GM21529 (cell line): Measurements from ENCODE around the gene MAPKAPK2.

Source experiments
- ATAC-seq: cut with Tn5 transposase; IDR thresholded peaks from one replicate; pipeline ENCODE4 v1.9.1; 2021; ENCODE audit not compliant: unreplicated experiment

MAPKAPK2 gene

DNA sequence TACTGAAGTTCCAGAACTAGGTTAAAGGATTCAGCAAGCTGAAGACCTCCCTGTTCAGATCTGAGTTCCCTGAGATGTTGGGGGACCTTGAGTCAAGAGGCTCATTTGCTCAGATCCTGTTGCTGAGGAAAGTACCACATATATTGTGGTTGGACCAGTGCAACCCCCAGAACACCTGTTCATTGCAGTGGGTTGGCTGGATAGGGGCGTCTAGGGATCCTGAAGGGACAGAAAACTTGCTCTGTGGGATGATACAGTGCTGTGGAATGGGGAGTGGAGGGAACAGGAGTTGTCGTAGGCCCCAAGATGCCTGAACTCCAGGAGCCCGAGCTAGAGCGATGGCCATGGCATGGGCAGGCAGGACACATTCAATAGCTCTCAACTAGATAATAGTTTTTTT lies 24.6 kb upstream of the MAPKAPK2 start:
- ATAC-seq = no peak

DNA sequence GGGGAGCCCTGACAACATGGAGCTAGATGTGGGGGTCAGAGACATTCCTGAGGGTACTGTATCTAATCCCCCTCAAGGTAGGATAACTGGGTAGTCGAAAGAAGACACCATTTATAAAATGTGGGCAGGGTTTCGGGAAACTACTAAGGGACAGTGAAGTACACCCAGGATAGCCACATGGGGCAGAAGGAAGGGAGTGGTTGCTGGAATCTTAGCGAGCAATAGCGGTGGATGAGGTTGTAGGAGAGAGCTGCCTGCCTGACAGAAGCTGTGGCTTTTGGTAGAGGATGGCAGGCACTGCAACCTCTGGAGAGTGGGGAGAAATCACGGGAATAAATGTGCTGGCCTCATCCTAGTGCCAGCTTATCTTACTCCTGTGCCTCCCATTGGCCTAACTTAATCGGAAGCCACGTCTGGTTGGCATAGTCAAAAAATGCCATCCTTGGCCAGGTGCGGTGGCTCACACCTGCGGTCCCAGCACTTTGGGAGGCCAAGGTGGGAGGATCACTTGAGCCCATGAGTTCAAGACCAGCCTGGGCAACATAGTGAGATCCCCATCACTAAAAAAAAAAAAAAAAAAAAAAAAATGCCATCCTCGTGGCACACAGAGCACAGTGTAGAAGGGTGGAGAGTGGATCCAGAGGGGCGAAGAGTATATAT lies 23.4 kb upstream of the MAPKAPK2 start:
- ATAC-seq = no peak

DNA sequence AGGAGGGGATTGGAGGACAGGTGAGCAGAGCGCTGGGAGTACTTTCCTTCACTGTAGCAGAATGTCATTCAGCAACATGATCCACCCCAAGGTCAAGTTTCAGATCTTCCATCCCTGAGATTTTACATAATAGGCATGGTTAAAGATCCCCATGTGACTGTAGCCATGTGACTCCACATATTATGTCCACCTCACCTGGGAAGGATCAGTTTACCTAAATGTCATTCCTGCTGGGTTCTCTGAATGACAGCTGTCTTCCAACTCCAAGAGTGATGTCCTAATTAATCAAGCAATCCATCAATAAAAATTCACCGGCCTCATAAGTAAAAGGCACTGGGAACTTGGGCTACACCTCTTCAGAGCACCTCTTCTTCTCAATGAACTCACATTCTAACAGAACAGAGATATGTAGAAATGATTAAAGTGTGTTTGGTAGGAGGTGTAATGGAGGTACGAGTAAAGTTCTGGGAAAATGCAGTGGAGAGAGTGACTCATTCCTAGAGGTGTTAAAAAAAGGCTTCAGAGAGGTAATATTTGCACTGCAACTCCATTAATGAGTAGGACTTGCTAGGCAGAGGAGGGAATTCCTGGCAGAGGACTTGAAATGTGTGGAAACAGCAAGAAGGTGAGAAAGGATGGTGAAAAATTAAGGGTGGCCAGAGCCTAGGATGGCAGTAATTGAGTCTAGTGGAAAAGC lies 22.2 kb upstream of the MAPKAPK2 start:
- ATAC-seq = no peak

DNA sequence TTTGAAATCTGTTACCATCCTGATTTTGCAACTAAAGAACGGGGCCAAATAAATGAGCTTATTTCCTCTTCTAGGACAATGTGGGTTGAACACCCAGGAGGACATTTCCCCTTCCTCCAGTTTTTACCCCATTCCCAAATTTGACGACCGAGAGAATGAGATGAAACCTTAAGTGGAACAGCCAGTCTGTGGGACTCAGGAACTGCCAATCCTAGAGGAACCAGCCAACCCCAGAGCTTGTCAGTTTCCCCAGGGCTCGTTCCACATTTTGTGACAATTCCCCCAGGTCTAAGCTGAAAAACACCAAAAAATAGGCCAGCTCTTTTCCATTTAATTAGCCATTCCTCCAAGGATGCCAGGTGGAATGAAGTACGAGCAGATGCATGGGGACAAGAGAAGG lies 21.3 kb upstream of the MAPKAPK2 start:
- no peak for ATAC-seq

DNA sequence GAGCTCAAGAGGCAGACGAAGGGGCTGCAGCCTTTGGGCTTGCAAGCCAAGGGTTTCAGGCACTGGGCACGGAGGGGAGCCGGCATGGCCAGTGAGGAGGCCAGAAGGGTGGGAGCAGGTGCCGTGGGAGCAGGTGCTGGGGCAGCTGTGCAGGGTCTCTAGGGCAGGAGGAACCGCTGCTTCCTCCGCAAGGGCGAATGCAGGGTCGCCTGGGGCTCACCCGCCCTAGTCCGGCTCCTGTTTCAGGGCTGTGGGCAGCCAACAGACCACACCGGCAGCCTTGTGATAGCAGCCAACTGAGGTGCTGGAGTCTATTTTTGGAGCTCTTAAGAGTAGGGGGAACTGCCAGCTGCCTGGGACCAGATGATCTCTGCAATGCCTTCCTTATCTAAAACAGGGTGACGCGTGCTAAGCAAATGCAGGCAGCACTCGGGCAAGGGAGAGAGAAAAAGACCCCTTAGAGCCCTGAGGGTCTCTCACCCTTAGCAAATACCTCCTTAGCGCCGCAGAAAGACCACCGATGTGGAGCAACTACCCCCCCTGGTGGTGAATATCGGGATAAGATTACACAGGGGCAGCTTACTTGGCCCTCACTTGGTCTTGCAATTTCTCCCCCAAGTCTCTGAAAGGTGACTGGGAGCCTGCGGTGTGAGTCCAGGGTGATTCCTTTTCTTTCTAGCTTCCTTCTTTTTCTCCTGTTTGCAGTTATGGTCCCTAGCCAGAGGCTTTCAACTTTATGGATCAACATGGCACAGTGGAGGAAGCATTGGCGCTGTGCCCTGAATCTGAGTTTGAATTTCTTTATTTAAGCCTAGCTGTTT lies 20.7 kb upstream of the MAPKAPK2 start:
- ATAC-seq = peak; percentile 68

DNA sequence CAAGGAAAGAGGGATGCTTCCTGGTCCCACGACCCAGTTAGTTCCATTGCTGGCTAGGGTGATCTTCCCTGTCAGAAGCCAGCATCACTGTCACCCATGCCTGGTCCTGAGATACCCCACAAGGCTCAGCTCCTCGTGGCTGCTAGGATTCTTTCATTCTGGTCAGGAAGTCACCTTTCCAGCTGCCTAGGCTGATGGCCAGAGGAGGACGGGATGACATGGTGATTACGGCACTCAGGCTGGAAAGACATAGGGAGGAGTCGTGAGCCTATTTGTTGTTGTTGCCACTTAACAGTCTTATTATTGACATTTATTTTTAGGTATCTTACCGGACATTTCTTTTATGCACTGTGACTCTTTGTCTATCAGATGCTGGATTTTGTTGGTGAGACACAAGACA lies 20.0 kb upstream of the MAPKAPK2 start:
- no peak for ATAC-seq

DNA sequence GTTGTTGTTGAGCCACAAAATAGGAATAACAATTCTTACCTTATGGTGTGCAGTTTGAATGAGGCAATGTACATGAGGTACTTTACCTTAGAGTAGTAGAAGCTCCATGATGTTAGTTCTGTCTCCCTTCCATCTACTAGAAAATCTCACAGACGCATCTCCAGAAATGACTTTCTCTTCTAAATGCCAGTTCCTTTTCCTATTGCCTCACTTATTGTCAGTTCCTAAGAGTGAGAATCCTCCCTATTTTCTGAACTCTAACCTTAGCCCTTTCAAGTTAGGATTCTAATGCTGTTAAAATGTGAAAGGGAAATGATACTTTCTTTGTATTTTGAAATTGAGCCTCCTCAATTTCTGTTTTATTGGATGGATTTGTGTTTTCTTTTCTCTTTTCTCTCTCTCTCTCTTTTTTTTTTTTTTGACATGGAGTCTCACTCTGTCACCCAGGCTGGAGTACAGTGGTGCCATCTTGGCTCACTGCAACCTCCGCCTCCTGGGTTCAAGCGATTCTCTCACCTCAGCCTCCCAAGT lies 18.6 kb upstream of the MAPKAPK2 start:
- no peak for ATAC-seq

DNA sequence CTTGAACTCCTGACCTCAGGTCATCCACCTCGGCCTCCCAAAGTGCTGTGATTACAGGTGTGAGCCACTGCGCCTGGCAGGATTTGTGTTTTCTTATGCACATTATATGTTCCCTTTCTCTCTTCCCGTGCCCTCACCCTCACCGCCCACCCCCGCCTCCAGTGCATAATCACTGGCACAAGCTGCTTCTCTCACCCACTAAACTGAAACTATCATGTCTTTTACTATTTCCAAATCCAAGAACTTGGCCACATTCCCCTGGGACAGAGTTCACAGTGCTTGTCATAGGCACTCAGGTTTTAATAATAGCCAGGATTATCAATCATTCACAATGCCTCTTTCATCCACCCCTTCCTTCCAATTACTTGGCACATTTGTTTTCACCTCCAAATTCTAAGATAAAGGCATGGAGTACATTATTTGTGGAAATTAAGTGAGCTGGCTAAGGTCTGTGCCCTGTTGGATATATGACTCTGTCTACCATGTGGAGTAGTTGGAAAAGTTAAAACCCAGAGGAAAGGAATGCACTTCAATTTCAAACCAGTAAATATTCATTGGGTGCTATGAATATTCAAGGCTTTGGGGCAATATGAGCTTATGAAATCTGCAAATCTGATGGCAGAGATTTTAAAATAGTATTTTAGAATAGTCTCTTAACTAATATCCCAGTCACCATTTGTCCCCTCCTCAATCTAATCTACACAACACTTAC lies 17.6 kb upstream of the MAPKAPK2 start:
- ATAC-seq = no peak

DNA sequence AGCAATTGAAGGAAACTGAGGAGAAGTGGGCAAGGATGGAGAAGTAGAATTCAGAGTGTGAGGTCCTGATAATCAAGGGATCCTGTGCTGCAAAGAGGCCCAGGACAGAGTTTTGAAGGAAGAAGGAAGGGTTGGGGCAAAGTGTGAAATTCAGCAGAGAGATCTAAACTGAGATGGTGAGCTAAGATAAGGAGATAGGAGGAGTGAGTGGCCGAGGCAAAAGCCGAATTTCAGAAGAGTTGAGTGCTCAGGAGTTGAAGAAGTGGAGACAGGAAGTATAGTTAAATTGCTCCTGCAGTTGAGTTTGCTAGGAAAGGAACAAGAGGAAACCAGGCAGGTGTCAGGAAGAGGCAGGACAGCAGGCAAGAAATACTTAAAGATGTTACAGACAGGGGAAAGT lies 16.4 kb upstream of the MAPKAPK2 start:
- no peak for ATAC-seq

DNA sequence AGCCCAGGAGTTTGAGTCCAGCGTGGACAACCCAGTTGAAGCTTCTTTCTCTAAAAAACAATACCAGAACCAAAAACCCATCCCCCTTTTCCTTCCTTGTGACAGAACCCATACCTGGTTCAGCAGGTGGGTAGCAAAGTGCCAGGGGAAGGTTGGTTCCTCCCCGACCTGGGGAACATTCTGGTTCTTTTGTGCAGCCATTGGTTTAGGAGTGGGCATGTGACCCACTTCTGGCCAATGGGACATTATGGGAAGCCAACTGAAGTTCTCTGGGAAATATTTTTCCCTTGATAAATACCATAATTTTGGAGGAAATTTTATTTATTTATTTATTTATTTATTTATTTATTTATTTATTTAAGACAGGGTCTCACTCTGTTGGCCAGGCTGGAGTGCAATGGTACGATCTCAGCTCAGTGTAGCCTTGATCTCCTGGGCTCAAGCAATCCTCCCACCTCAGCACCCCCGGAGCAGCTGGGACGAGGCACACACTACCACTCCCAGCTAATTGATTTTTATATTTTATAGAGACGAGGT lies 15.8 kb upstream of the MAPKAPK2 start:
- no peak for ATAC-seq

DNA sequence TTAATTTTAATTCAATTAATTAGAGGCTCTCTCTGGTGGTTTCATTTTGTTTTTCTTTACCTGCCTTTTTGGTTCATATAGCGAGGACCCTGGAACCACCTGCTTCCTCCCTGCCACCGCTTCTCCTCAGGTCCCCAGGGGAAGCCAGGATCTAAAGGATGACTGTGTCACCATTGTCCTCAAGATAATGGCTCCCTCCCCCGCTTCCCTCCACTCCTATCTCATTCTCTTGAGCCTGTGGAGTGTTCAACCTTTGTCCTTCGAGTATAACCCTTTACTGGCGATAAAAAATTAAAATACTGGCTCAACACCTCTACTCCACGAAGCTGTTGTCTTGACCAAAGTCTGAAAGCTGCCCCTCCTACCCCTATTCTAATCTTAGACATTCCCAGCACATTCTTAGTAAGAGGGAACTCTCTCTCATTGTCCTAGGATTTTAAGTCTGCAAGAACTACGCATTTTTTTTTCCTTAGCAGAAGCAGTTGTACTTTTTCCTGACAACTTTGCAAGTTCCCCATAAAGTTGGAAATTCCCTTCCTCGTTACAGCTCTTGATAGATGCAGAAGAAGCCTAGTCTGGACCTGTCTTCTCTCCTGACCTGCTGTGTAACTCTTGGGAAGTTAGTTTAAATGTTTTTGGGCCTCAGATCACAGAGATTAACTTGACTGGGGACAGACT lies 12.6 kb upstream of the MAPKAPK2 start:
- ATAC-seq = no peak

DNA sequence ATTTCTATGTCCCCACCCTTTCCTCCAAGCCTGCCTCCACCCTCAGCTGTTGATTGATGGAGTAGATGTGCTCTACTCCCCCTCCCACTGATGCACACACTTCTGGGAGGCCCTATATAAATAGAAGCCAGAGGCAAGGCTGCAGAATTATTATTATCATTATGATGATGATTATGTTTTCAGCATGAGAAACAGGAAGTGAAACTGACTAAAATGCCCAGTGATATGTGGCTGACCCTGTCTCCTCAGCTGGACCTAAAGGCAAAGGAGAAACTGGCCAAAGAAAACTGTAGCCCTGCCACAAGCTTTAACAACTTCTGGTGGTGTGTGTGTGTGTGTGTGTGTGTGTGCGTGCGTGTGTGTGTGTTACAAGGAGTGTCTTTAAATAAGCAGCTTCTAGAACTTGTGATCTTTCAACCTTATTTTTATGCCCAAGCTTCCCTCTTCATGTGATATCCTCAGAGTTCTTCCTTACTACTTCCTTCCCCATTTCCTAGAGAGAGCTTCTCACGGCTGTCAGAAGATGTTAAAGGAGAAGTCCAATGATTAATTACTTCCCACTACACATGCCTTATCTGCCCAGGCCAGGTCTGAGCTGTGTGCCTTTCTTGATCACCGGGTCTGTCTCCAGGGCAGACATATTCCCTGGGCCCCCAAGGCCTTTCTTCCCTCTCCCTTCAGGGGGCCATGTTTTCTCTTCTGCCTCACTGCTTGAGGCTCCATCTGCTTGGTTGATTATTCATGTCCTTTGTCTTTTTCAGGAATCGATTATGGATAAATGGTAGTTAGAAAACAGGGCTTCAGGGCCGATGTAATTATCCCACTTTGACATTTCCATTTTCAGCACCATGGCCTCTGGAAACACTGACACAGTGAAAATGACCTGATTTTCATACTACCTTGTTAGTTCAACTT lies 11.6 kb upstream of the MAPKAPK2 start:
- no peak for ATAC-seq

DNA sequence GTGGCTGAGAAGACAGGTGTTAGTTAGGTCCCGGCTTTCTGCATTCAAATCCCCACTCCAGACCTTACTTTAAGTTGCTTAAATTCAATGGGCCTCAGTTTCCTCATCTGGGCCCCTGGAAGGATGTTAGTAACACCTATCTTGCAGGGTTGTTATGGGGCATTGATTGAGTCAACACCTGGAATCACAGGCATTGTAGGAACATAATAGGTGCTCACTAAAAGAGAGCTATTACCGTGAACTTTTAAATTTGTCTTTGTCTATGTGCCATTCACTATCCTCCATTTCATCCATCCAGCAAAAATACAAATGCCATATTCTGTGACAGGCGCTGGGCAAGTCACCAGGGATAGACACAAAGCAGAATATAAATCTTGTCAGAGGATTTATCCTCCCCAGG lies 10.5 kb upstream of the MAPKAPK2 start:
- ATAC-seq = no peak

DNA sequence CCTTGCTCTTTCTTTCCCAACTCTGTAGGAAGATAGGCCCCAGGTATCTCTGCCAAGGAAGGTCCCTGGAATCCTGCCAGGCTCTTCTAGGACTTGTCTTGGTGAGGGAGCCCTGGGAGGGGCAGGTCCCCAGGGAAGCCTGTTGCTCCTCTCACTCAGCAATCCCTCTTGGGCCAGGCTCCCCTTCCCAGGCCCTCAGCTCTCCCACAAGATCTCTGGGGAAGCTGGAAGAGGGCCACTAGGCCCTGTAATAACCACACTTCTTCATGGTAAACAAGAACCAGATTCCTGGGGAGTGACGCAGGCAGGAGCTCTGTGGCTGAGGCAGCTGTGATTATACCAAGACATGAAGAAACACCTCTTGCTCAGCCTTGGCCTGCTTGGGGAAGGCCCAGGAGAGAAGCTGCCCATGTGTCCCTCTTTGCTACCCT lies 9.9 kb upstream of the MAPKAPK2 start:
- ATAC-seq = no peak

DNA sequence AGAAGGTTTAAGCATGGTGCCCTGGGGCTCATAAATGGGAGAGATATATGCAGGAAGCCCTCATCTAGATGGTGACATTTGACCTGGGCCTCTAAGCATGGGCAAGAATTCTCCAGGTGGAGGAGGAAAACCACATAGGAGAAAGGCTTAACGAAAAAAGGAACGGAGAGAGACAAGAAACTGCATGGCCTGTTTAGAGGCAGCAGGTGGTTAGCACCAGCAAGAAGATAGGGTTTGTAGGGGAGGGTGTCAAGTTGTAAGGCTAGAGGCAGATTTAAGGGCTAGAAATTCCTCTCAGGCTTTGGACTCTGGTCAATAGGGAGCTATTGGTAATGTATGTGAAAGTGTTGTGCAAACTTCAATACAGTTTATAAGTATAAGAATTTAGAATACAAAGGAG lies 8.2 kb upstream of the MAPKAPK2 start:
- ATAC-seq = no peak

DNA sequence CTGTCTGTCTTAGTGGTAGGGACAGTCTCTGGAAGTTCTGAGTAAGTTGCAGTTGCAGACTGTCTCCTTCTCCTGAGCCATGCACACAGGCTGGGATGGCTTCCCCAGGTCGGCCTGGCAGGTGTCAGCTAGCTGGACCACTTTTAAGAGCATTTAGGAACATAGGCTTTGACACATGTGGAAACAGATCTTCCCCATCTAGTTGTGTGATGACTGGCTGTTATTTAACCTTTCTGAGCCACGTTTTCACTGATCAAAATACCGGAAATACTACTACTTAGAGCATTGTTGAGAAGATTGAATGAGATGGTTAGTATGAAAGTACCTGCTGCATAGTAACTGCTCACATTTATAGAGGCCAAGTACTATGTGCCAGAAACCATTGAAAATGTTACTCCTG lies 6.2 kb upstream of the MAPKAPK2 start:
- ATAC-seq = no peak

DNA sequence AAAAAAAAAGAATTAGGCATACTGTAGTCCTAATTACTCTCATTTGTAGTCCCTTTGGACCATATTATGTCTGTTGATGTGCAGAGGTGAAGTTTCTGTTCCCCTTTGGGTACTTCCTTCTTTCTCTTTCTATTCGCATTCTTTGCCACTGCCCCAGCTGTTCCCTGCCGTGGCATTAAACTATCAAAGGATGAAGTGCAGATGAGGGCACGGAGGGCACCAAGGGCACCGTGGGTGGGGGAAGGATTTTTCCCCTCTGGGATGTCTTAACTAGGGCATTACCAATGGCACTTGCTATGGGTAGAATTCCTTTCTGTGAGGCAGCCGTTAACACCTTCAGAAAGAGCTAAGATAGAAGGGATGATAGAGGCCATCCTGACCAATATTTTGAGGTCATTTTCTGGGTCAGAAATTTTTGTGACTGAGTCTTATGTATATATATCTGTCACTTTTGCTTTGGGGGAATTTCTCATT lies 4.9 kb upstream of the MAPKAPK2 start:
- ATAC-seq = peak; percentile 84

DNA sequence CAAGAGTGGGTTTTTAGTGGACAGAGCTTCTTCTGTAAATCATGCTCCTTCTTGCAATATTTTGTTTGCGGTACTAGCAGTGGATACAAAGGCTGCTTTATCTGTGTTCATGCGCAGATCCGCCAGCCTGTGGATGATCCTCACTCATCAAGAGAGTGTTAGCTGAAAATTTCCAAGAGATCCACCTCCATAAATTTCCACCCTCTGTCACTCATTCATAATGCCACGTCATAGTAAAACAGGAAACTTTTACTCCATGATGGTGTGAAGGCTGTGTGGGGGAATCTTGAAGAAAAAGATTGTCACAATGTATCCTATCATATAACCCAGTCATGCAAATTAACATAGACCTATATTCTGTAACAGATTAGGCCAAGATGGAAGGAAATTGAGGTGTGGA lies 4.4 kb upstream of the MAPKAPK2 start:
- no peak for ATAC-seq

DNA sequence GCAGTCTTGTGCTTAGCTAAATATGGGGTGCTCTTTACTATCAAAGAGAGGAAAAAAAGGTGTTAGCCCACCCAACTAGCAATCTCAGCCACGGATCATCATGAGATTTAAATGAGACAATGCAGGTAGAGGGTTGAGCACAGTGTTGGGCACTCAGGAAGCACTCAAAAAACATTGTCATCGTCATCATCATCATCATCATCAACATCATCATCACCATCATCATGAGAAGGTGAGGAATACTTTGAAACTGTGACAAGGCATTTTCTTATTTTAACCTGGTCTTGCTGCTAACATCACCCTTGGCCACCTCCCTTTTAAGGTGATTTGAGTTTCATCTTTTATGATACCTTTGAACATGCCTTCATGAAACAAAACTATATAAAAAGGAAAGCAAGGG lies 3.3 kb upstream of the MAPKAPK2 start:
- no peak for ATAC-seq
